B cell (primary cell): Measurements from ENCODE around the gene TEX26. TPM values are rescaled to one million over a fixed set of nuclear protein-coding genes. Genes with fewer than 3 reads are reported as not detected.

Experiments
- ATAC-seq: fragments of 200-7000 bp; cut with Tn5 transposase; one replicate; pipeline ENCODE4 v1.10.0; 2021; ENCODE audit warnings: low read depth, mild to moderate bottlenecking, moderate number of reproducible peaks, moderate library complexity
- CTCF ChIA-PET: fragments of 350-600 bp; sonication (Branson Sonifier 250); formaldehyde crosslinking; loops from one replicate; lab custom pipeline; 2021; ENCODE audit warnings: antibody characterized with exemption, inconsistent platforms; lab: Charles Lee
- POLR2A ChIA-PET: fragments of 350-600 bp; sonication (Branson Sonifier 250); formaldehyde crosslinking; loops from one replicate; lab custom pipeline; 2021; ENCODE audit warnings: antibody characterized with exemption; lab: Charles Lee
- DNase-seq: peaks from one replicate; pipeline ENCODE4 v3.0.0; 2013
- H2AFZ ChIP-seq: 2 replicates; pipeline ENCODE4 v1.6.1; 2012; ENCODE audit warnings: mild to moderate bottlenecking, low read depth, low read length; ENCODE audit not compliant: insufficient read depth, poor library complexity, severe bottlenecking
- H3K27ac ChIP-seq, 2 donors: 1 replicate in 1 of 2; 2 replicates in 1 of 2; pipeline ENCODE4 v1.5.1; 2012 to 2013; ENCODE audit warnings: low read length in 2 of 2, mild to moderate bottlenecking in 2 of 2, moderate library complexity in 1 of 2
- H3K27me3 ChIP-seq, 4 experiments: fragments of 200-600 bp in 1 of 4; sonication (generic) in 1 of 4; replicated peaks in 1 of 4; 1 replicate in 2 of 4; 2 replicates in 2 of 4; pipeline versions ENCODE4 v1.6.1 to v1.7.0; 2013 to 2016; ENCODE audit warnings: low read length in 3 of 4, mild to moderate bottlenecking in 2 of 4, mixed read lengths in 1 of 4, moderate library complexity in 1 of 4; ENCODE audit not compliant: insufficient read depth in 4 of 4, control insufficient read depth in 3 of 4; ENCODE audit errors: control extremely low read depth in 1 of 4
- H3K36me3 ChIP-seq, 2 experiments: replicated peaks in 1 of 2; 1 replicate in 1 of 2; 2 replicates in 1 of 2; pipeline versions ENCODE4 v1.6.1 to v1.7.1; 2013; ENCODE audit warnings: low read length in 1 of 2; ENCODE audit not compliant: insufficient read depth in 2 of 2, control insufficient read depth in 1 of 2; ENCODE audit errors: control extremely low read depth in 1 of 2, extremely low read depth in 1 of 2
- H3K4me1 ChIP-seq, 2 donors: fragments of 200-600 bp in 1 of 2; sonication (generic) in 1 of 2; 1 replicate in 1 of 2; 2 replicates in 1 of 2; pipeline versions ENCODE4 v1.5.1 to v1.6.1; 2013 to 2017; ENCODE audit warnings: low read length in 2 of 2; ENCODE audit not compliant: control insufficient read depth in 2 of 2, insufficient read depth in 2 of 2
- H3K4me2 ChIP-seq: replicated peaks from 2 replicates; pipeline ENCODE3; 2012; ENCODE audit warnings: mild to moderate bottlenecking, low read depth, low read length; ENCODE audit not compliant: poor library complexity, severe bottlenecking
- H3K4me3 ChIP-seq, 5 experiments: fragments of 200-600 bp in 1 of 5; sonication (generic) in 1 of 5; 1 replicate in 3 of 5; 2 replicates in 2 of 5; pipeline versions ENCODE4 v1.5.1 to v1.7.0; 2011 to 2016; ENCODE audit warnings: low read length in 4 of 5, mild to moderate bottlenecking in 4 of 5, low read depth in 2 of 5, control low read depth in 1 of 5, moderate library complexity in 1 of 5; ENCODE audit not compliant: insufficient read depth in 1 of 5; ENCODE audit errors: control extremely low read depth in 1 of 5, extremely low read depth in 1 of 5
- H3K79me2 ChIP-seq: fragments of 200-600 bp; sonication (generic); one replicate; pipeline ENCODE4 v1.6.0; 2016; ENCODE audit warnings: low read length; ENCODE audit not compliant: control insufficient read depth, insufficient read depth
- H3K9ac ChIP-seq: fragments of 200-600 bp; sonication (generic); 2 replicates; pipeline ENCODE4 v1.6.1; 2017; ENCODE audit warnings: mild to moderate bottlenecking, low read length, moderate library complexity
- H3K9me3 ChIP-seq, 3 donors: one replicate each; pipeline versions ENCODE4 v1.6.1 to v1.7.1; 2013; ENCODE audit warnings: low read length in 2 of 3; ENCODE audit not compliant: control insufficient read depth in 2 of 3, insufficient read depth in 1 of 3; ENCODE audit errors: control extremely low read depth in 1 of 3
- H4K20me1 ChIP-seq: 2 replicates; pipeline ENCODE4 v1.6.0; 2012; ENCODE audit warnings: mild to moderate bottlenecking, low read length; ENCODE audit not compliant: insufficient read depth, control insufficient read depth, poor library complexity, severe bottlenecking
- H3K27ac Mint-ChIP-seq: one replicate; pipeline ENCODE4 v1.8.0; 2021; ENCODE audit warnings: mixed read lengths
- H3K27me3 Mint-ChIP-seq: one replicate; pipeline ENCODE4 v1.8.0; 2021; ENCODE audit warnings: mixed read lengths
- H3K4me1 Mint-ChIP-seq: one replicate; pipeline ENCODE4 v1.8.0; 2021; ENCODE audit warnings: mixed read lengths
- H3K4me3 Mint-ChIP-seq: one replicate; pipeline ENCODE4 v1.8.0; 2021; ENCODE audit warnings: mixed read lengths
- H3K9me3 Mint-ChIP-seq: one replicate; pipeline ENCODE4 v1.8.0; 2022; ENCODE audit warnings: mixed read lengths; ENCODE audit not compliant: insufficient read depth
- CTCF ChIP-seq: fragments of 200-600 bp; IDR thresholded peaks from one replicate; pipeline ENCODE4 v1.8.0; 2022; ENCODE audit warnings: antibody characterized with exemption, mild to moderate bottlenecking
- EZH2 ChIP-seq: IDR thresholded peaks from 2 replicates; pipeline ENCODE4 v1.6.1; 2012; ENCODE audit warnings: borderline replicate concordance, low read depth, mild to moderate bottlenecking, moderate library complexity, low read length; ENCODE audit not compliant: insufficient read depth, poor library complexity, severe bottlenecking
- whole genome bisulfite sequencing: methylation state at CpG from one replicate; pipeline ENCODE4 v1.1.5; 2013; ENCODE audit warnings: missing lambda C conversion rate; ENCODE audit not compliant: insufficient coverage; 5-methylcytosine and 5-hydroxymethylcytosine counted together
- intact Hi-C: fragments of 100-400 bp; cut with micrococcal nuclease; formaldehyde crosslinking; loops from one replicate; pipeline ENCODE4 v1.10.0; 2022
- polyA plus RNA-seq: library from polyadenylated mRNA; depleted of rRNA; stranded (reverse); fragments of >200 nt; gene quantifications from 2 replicates; pipeline ENCODE4 v1.2.3, GENCODE V29; 2012
- total RNA-seq, 2 donors: library from RNA; stranded (reverse); fragments of 120-200 nt in 1 of 2; gene quantifications; 1 replicate in 1 of 2; 2 replicates in 1 of 2; pipeline versions ENCODE4 v1.2.3 to v1.2.4, GENCODE V29; 2013 to 2022

Gene TEX26
- total and polyA plus RNA-seq, 2 donors (not counting 1 experiment from before 2014, with no cell fraction given): not detected

- POLR2A ChIA-PET: no interaction called here
- peaks cover 38% of the 10 kb centered on the region for H3K27me3 Mint-ChIP-seq
- WGBS: no CpG with 5 or more reads among the region's 1 CpG
- H3K9me3 ChIP-seq: no peaks in the 10 kb centered on the region
- CTCF ChIA-PET: no interaction called here
- ATAC-seq (no peak), DNase-seq (no peak)
- intact Hi-C loops: no loop called here
- H3K4me1 Mint-ChIP-seq: no peaks in the 10 kb centered on the region
- H3K9ac ChIP-seq: no peak overlapping the region
- H3K36me3 ChIP-seq: no peaks in the 10 kb centered on the region
- no peaks in the 10 kb centered on the region for H3K9me3 Mint-ChIP-seq
- no peak overlapping the region for H3K27ac Mint-ChIP-seq
- H3K4me1 ChIP-seq: no peaks in the 10 kb centered on the region
- no peak overlapping the region for H3K27ac ChIP-seq
- no peaks in the 10 kb centered on the region for H3K27me3 ChIP-seq
- TF ChIP-seq CTCF (no peak), EZH2 (no peak)
- no peak overlapping the region for H3K4me2 ChIP-seq
- no peak overlapping the region for H3K4me3 Mint-ChIP-seq
- no peaks in the 10 kb centered on the region for H4K20me1 ChIP-seq
- H2AFZ ChIP-seq: no peak overlapping the region
- H3K4me3 ChIP-seq: no peak overlapping the region
- no peaks in the 10 kb centered on the region for H3K79me2 ChIP-seq
These were observed 32.9 kb downstream of the TEX26 start for GRCh38 chr13:30965380-30965779.

- Histone ChIP-seq H3K27me3 (no peaks in the 10 kb centered on the region), H3K4me3 (no peak overlapping the region), H3K4me2 (no peak overlapping the region), H3K4me1 (no peaks in the 10 kb centered on the region), H2AFZ (no peak overlapping the region), H3K79me2 (no peaks in the 10 kb centered on the region), H3K9me3 (no peaks in the 10 kb centered on the region), H3K27ac (no peak overlapping the region), H3K36me3 (no peaks in the 10 kb centered on the region), H4K20me1 (no peaks in the 10 kb centered on the region), H3K9ac (no peak overlapping the region)
- Mint-ChIP-seq H3K4me3 (no peak overlapping the region), H3K27me3 (peaks cover 41% of the 10 kb centered on the region), H3K9me3 (no peaks in the 10 kb centered on the region), H3K4me1 (no peaks in the 10 kb centered on the region), H3K27ac (no peak overlapping the region)
- POLR2A ChIA-PET: no interaction called here
- DNase-seq: no peak
- 77% methylated on average over 3 of the region's 3 CpGs for WGBS
- TF ChIP-seq CTCF (no peak), EZH2 (no peak)
- no peak for ATAC-seq
- CTCF ChIA-PET: interaction anchor here (0.6 to 0.7 kb wide), 2 partner anchors 81 to 458 kb away, joined by 3 to 4 read pairs; no protein-coding TSS in a partner anchor
- intact Hi-C loops: no loop called here
These were observed 33.6 kb downstream of the TEX26 start for GRCh38 chr13:30966101-30966500.
